K562 (cell line): ENCODE measurements around the gene RBMS1. TPM values are rescaled to one million over a fixed set of nuclear protein-coding genes. Genes with fewer than 3 reads are reported as not detected.

Source experiments
- ATAC-seq: fragments of 200-7000 bp; cut with Tn5 transposase; 3 replicates; pipeline ENCODE4 v1.9.1; 2020; ENCODE audit warnings: moderate library complexity
- BruUV-seq: library from RNA; stranded (reverse); fragments of 400-500 nt; replicated peaks from 2 replicates; lab custom pipeline; 2021; lab: Mats Ljungman, UMichigan
- CTCF ChIA-PET: fragments of 300-600 bp; formaldehyde crosslinking; extraction: SDS; loops from one replicate; lab custom pipeline; 2021; ENCODE audit warnings: low intra/inter-chr PET ratio; lab: Yijun Ruan, JAX
- POLR2A ChIA-PET: fragments of 300-600, 350-650 bp; sonication (Branson Sonifier 250); formaldehyde crosslinking; extraction: SDS; loops from one replicate; lab custom pipeline; 2021; ENCODE audit warnings: antibody characterized with exemption, inconsistent platforms; lab: Yijun Ruan, JAX
- DNase-seq, 4 experiments: peaks; one replicate each; pipeline versions ENCODE4 v3.0.0 to v3.0.0-alpha.2; 2011 to 2018; ENCODE audit warnings: low spot score in 3 of 4, mixed read lengths in 3 of 4; ENCODE audit errors: extremely low read depth in 1 of 4
- FAIRE-seq: peaks from 2 replicates; lab custom pipeline; 2011; peaks lifted over from hg19 to GRCh38; lab: Jason Lieb, UNC
- H2AFZ ChIP-seq: 2 replicates; pipeline ENCODE4 v1.6.0; 2011; ENCODE audit warnings: low read depth, low read length, control low read depth, inconsistent platforms
- H3K27ac ChIP-seq: fragments of 200-600 bp; 3 replicates; pipeline ENCODE4 v1.8.0; 2011; ENCODE audit warnings: low read depth, mild to moderate bottlenecking, control low read depth, inconsistent platforms, low read length, moderate library complexity, mixed read lengths; ENCODE audit errors: extremely low read depth
- H3K27me3 ChIP-seq, 2 experiments: fragments of 300-600 bp in 1 of 2; 2 replicates in 1 of 2; 3 replicates in 1 of 2; pipeline versions ENCODE4 v1.6.0 to v1.8.0; 2011; ENCODE audit warnings: inconsistent platforms in 2 of 2, low read length in 2 of 2, mild to moderate bottlenecking in 1 of 2, mixed read lengths in 1 of 2, moderate library complexity in 1 of 2; ENCODE audit not compliant: control insufficient read depth in 2 of 2, insufficient read depth in 2 of 2
- H3K36me3 ChIP-seq: fragments of 300-600 bp; 3 replicates; pipeline ENCODE4 v1.8.0; 2011; ENCODE audit warnings: mild to moderate bottlenecking, low read length, inconsistent platforms; ENCODE audit not compliant: control insufficient read depth, insufficient read depth
- H3K4me1 ChIP-seq, 2 experiments: fragments of 200-600 bp in 1 of 2; replicated peaks in 1 of 2; 2 replicates in 1 of 2; 3 replicates in 1 of 2; pipeline versions ENCODE4 v1.5.1 to v1.8.0; 2011; ENCODE audit warnings: inconsistent platforms in 2 of 2, low read length in 2 of 2, mild to moderate bottlenecking in 1 of 2, mixed read lengths in 1 of 2, moderate library complexity in 1 of 2; ENCODE audit not compliant: control insufficient read depth in 2 of 2, insufficient read depth in 2 of 2
- H3K4me2 ChIP-seq: 2 replicates; pipeline ENCODE4 v1.6.1; 2011; ENCODE audit warnings: low read length, control low read depth, inconsistent platforms, mixed read lengths; ENCODE audit not compliant: insufficient read depth
- H3K4me3 ChIP-seq: fragments of 200-600 bp; sonication (generic), shearing (Covaris generic); 2 replicates; pipeline ENCODE4 v1.5.1; 2016; ENCODE audit warnings: control low read depth, inconsistent platforms
- H3K79me2 ChIP-seq: fragments of 200-600 bp; 3 replicates; pipeline ENCODE4 v1.8.0; 2011; ENCODE audit warnings: low read length, inconsistent platforms; ENCODE audit not compliant: control insufficient read depth, insufficient read depth
- H3K9ac ChIP-seq, 2 experiments: 2 replicates each; pipeline versions ENCODE4 v1.6.0 to v1.6.1; 2011; ENCODE audit warnings: low read depth in 2 of 2, low read length in 2 of 2, control low read depth in 1 of 2, inconsistent platforms in 1 of 2, mild to moderate bottlenecking in 1 of 2, mixed read lengths in 1 of 2; ENCODE audit not compliant: insufficient read depth in 1 of 2
- H3K9me1 ChIP-seq: one replicate; pipeline ENCODE4 v1.6.0; 2011; ENCODE audit warnings: inconsistent platforms, mild to moderate bottlenecking, low read length, moderate library complexity; ENCODE audit not compliant: control insufficient read depth, insufficient read depth
- H3K9me3 ChIP-seq: replicated peaks from 2 replicates; pipeline ENCODE4 v1.5.1; 2011; ENCODE audit warnings: low read depth, low read length, inconsistent platforms; ENCODE audit not compliant: control insufficient read depth, insufficient read depth
- H4K20me1 ChIP-seq: replicated peaks from 2 replicates; pipeline ENCODE4 v1.6.1; 2011; ENCODE audit warnings: low read length, inconsistent platforms, mixed read lengths; ENCODE audit not compliant: control insufficient read depth, insufficient read depth
- CREB1 ChIP-seq, 2 experiments: sonication (generic) in 1 of 2; formaldehyde crosslinking in 1 of 2; IDR thresholded peaks; 2 replicates each; pipeline versions ENCODE4 v1.6.1 to v1.8.0; 2012 to 2022; ENCODE audit warnings: inconsistent platforms in 1 of 2, mild to moderate bottlenecking in 1 of 2, missing genetic modification reagents in 1 of 2, moderate library complexity in 1 of 2
- NFXL1 ChIP-seq: fragments of 450-650 bp; formaldehyde crosslinking; IDR thresholded peaks from 2 replicates; pipeline ENCODE4 v1.4.0; 2021; ENCODE audit warnings: mild to moderate bottlenecking
- SIN3B ChIP-seq: fragments of 450-650 bp; IDR thresholded peaks from 2 replicates; pipeline ENCODE4 v1.6.1; 2017; ENCODE audit warnings: low read depth, mild to moderate bottlenecking, moderate library complexity
- SMARCE1 ChIP-seq: fragments of 450-650 bp; IDR thresholded peaks from 2 replicates; pipeline ENCODE4 v1.7.1; 2016; ENCODE audit warnings: mild to moderate bottlenecking
- ZNF583 ChIP-seq: fragments of 250-450 bp; sonication (Bioruptor Pico); IDR thresholded peaks from 2 replicates; pipeline ENCODE4 v1.4.0; 2020
- WGBS: fragments of 100-300 bp; shearing (Covaris generic); methylation state at CpG from one replicate; pipeline ENCODE4 v1.1.6; 2016; ENCODE audit warnings: low coverage, mixed read lengths; ENCODE audit not compliant: insufficient coverage; ENCODE audit errors: missing lambda C conversion rate; 5-methylcytosine and 5-hydroxymethylcytosine counted together
- in situ Hi-C: fragments of 300-500 bp; cut with MboI; formaldehyde crosslinking; loops from 4 replicates; pipeline ENCODE4 v1.15.0; 2018; ENCODE audit warnings: inconsistent platforms, mixed read lengths
- intact Hi-C: fragments of 100-400 bp; cut with micrococcal nuclease; formaldehyde crosslinking; loops from 2 replicates; pipeline ENCODE4 v1.14.2; 2022
- polyA plus RNA-seq, 8 experiments: library from polyadenylated mRNA; depleted of rRNA in 4 of 8; stranded (reverse) in 5 of 8; unstranded in 3 of 8; fragments of >200 nt; fragmentation: Nextera tagmentation in 2 of 8; fragmentation: Illumina TruSeq in 1 of 8; extraction: Ambion mirVana in 2 of 8; extraction: Trizol in 1 of 8; gene quantifications; 2 replicates each; pipeline versions ENCODE4 v1.2.1 to v1.2.3, GENCODE V29; 2011 to 2014; ENCODE audit warnings: inconsistent platforms in 1 of 8, missing spikeins in 1 of 8
- total RNA-seq, 7 experiments: library from RNA; depleted of rRNA in 6 of 7; stranded (reverse); fragments of >200 nt in 6 of 7; fragmentation: Illumina TruSeq in 2 of 7; extraction: Trizol in 2 of 7; gene quantifications; 2 replicates each; pipeline versions ENCODE4 v1.2.1 to v1.2.3, GENCODE V29; 2011 to 2021; ENCODE audit warnings: low replicate concordance in 1 of 7
- TF ChIP-seq, protein P1 (sequence below): sonication (generic); formaldehyde crosslinking; IDR thresholded peaks from 2 replicates; pipeline ENCODE4 v1.8.0; 2022; ENCODE audit warnings: mild to moderate bottlenecking, missing genetic modification reagents
- TF ChIP-seq, protein P2 (sequence below): fragments of 450-650 bp; IDR thresholded peaks from 2 replicates; pipeline ENCODE4 v1.6.1; 2017; ENCODE audit warnings: antibody characterized with exemption

Gene RBMS1
- total and polyA plus RNA-seq, 9 of the 15 experiments (the other 6 are each of a cell fraction or from before 2014, with no cell fraction given): 0.04 to 0.31 (median 0.09) TPM; not detected in 6

DNA sequence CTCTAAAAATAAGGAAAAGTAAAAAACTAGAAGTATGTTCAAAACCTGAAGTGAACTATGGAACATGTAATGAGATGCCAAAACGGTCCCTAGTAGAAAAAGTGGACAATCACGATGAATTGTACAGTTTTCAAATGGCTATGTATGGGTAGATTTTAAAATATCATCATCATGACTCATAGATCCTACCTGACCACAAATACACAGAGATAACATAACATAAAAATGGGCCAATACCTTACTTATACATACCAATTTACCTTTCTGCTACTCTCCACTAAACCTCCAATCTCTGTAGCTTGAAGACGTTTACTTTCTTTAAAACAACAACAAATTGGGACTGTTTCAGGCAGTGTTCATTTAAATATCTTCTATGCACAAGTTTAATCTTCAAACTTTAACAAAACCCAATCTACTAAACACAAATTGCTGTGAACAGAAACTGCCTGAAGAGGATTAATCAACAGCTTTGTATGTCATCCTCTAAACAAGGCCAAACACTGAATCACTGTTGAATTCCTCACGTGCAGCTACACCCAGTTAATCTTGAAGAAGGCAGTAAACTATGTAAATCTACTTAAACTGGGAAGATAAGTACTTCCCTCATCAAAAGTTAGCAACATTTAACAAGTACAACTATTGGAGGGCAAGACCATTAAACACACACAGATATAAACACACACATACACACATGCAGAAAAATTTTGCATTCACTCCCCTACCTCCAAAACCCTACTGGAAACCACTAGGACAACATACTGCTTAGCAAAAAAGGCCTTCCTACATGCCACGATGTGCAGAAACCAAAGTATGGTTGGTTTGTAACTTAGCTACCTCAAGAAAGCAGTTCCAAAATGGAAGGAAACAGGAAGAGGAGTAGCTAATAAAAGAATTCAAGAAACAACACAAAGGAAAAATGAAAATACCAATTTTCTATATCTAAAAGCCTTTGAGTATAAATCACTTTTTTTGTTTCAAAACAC is 90.3 kb downstream of the RBMS1 start:
- no peaks in the 10 kb centered on the region for H3K79me2 ChIP-seq
- no peak overlapping the region for H3K27ac ChIP-seq
- peaks cover 0 to 10% of the 10 kb centered on the region in 2 experiments; a peak in 2 of 5 replicates for H3K4me1 ChIP-seq
- no peak overlapping the region for H3K4me2 ChIP-seq
- in situ Hi-C loops: no loop called here
- intact Hi-C loops: no loop called here
- CTCF ChIA-PET: no interaction called here
- TF ChIP-seq SIN3B (no peak), CREB1 (IDR thresholded peaks at IDR 0.05) (no peak), CREB1 (CRISPR knock-in tag; IDR thresholded peaks at IDR 0.05) (no peak), ZNF583 (CRISPR knock-in tag) (no peak), SMARCE1 (no peak), NFXL1 (CRISPR knock-in tag) (no peak)
- TF ChIP-seq, protein P1, sequence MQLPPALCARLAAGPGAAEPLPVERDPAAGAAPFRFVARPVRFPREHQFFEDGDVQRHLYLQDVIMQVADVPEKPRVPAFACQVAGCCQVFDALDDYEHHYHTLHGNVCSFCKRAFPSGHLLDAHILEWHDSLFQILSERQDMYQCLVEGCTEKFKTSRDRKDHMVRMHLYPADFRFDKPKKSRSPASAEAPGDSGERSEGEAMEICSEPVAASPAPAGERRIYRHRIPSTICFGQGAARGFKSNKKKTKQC: no peak
- TF ChIP-seq, protein P2, sequence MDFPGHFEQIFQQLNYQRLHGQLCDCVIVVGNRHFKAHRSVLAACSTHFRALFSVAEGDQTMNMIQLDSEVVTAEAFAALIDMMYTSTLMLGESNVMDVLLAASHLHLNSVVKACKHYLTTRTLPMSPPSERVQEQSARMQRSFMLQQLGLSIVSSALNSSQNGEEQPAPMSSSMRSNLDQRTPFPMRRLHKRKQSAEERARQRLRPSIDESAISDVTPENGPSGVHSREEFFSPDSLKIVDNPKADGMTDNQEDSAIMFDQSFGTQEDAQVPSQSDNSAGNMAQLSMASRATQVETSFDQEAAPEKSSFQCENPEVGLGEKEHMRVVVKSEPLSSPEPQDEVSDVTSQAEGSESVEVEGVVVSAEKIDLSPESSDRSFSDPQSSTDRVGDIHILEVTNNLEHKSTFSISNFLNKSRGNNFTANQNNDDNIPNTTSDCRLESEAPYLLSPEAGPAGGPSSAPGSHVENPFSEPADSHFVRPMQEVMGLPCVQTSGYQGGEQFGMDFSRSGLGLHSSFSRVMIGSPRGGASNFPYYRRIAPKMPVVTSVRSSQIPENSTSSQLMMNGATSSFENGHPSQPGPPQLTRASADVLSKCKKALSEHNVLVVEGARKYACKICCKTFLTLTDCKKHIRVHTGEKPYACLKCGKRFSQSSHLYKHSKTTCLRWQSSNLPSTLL: no peak
- FAIRE-seq: no peak
- H3K9me1 ChIP-seq: no peaks in the 10 kb centered on the region
- no peaks in the 10 kb centered on the region for H3K36me3 ChIP-seq
- POLR2A ChIA-PET: no interaction called here
- DNase-seq: no peak
- 1% methylated on average over 5 of the region's 5 CpGs for WGBS
- no peak overlapping the region for H3K4me3 ChIP-seq
- no TSS peak for BruUV-seq
- ATAC-seq: no peak
- H3K9ac ChIP-seq: no peak overlapping the region
- H4K20me1 ChIP-seq: no peaks in the 10 kb centered on the region
- H2AFZ ChIP-seq: no peak overlapping the region
- H3K9me3 ChIP-seq: no peaks in the 10 kb centered on the region
- peaks cover 6 to 10% of the 10 kb centered on the region in 2 experiments; a peak in 3 of 5 replicates for H3K27me3 ChIP-seq
